GM12801 (cell line): ENCODE measurements around the gene AGTPBP1.

Source experiments
- TF ChIP-seq, protein P1 (sequence below): IDR thresholded peaks from one replicate; pipeline ENCODE4 v1.5.1; 2011; ENCODE audit warnings: control low read depth; ENCODE audit not compliant: insufficient read length; ENCODE audit errors: extremely low read depth

Gene AGTPBP1

DNA sequence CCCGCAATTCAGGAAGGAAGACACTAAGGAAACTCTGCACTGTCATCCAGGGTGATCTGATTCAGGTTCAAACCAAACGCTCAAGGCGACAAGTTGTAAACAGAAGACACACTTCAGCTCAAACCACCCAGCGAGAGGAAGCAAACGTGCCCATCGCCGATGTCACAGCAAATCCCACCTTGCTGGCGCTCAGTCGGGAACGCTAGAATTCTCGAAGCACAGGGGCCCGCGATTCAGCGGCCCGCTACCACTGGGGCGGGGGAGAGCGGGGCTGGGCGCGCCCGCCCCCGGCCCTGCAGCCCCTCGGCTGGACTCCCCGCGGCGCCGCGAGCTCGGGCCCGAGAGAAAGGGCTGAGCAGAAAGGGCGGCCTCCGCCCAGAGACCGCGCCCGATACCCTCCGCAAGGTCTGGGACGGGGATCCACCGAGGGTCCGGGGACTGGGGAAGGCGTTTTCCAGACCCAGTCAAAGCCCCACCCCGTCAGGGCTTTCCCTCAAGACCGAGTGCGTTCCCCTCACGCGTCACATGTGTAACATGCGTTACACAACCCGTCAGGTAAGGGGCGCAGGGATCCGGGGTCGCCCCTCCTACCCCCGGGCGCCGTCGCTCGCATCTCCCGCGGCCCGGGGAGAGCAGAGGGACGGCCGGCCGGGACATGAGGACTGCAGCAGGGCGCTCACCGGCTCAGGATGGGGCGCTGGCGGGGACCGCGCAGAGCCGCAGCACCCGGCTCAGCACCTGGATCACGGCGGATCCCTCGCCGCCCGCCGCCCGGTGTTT lies 469 bp downstream of the AGTPBP1 start:
- TF ChIP-seq, protein P1, sequence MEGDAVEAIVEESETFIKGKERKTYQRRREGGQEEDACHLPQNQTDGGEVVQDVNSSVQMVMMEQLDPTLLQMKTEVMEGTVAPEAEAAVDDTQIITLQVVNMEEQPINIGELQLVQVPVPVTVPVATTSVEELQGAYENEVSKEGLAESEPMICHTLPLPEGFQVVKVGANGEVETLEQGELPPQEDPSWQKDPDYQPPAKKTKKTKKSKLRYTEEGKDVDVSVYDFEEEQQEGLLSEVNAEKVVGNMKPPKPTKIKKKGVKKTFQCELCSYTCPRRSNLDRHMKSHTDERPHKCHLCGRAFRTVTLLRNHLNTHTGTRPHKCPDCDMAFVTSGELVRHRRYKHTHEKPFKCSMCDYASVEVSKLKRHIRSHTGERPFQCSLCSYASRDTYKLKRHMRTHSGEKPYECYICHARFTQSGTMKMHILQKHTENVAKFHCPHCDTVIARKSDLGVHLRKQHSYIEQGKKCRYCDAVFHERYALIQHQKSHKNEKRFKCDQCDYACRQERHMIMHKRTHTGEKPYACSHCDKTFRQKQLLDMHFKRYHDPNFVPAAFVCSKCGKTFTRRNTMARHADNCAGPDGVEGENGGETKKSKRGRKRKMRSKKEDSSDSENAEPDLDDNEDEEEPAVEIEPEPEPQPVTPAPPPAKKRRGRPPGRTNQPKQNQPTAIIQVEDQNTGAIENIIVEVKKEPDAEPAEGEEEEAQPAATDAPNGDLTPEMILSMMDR = no peak

DNA sequence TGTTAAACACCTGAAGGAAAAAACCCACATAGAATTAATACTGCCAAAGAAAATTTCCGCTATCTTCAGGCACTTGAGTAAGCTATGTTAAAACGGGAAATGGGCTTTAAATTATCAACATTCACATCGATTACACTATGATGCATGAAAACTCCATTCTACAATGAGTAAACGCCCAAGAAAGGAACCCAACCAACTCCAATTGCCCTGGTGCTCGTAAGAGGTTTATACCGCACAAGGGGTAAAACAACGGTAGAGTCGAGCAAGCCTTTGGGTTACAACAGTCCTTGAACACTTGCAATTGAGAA lies 1.0 kb downstream of the AGTPBP1 start:
- TF ChIP-seq, protein P1 = no peak

DNA sequence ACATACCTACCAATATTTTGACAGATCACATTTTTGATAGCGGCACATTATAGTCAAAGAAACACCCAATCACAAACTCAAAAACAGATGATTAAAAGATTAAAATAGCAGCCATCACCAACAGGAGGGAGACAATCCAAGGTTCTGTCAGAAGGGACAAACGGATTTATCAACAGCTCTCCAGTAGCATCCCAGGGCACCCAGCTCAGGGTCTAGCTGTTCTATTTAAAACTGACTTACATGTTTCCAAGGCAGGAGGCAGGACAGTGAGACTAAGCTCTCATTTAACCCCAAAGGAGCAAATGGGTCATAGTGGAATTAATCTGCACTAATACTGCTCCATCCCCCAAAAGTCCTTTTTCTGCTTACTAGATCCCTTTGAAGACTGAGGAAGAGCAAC lies 3.2 kb downstream of the AGTPBP1 start:
- TF ChIP-seq, protein P1 = no peak

DNA sequence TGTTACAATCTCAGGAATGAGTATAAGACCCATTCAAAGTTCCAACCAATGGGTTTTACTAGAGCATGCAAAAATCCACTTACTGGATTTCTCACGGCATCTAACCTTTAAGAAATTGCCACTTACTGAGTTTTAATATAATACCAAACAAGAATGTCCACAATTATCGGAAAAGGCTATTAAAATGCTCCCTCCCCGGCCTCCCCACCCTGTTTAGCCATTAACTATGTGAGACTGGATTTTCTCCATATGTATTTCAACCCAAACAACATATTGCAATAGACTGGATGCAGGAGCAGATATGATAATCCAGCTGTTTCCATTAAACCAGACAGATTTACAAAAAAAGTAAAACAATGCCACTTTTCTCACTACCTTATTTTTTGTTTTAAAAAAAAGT lies 4.1 kb downstream of the AGTPBP1 start:
- TF ChIP-seq, protein P1 = no peak

DNA sequence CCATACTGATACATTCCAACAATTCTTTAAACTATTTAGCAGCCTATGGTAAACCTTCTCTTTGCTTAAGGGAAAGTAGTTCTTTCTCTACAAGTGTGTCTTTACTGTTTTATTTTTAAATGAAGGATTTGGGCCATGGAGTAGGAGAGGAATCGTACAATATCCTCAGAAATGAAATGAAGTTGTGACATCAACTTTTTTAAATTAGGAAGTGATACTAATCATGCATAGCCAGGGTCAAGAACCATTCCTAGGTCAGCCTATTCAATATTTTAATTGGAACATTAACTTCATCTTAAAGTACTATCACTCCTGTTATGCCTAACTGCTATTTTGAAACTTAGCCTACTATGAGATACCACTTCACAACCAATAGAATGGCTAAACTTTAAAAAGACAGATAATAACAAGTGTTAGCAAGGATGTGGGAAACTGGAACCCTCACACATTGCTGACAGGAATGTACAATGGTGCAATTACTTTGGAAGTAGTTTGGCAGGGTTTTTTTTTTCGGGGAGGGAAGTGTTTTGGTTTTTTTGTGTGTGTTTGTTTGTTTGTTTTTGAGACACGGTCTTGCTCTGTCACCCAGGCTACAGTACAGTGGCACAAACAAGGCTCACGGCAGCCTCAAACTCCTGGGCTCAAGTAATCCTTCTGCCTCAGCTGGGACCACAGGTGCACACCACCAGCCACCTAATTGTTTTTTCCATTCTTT lies 10.7 kb downstream of the AGTPBP1 start:
- TF ChIP-seq, protein P1 = no peak

DNA sequence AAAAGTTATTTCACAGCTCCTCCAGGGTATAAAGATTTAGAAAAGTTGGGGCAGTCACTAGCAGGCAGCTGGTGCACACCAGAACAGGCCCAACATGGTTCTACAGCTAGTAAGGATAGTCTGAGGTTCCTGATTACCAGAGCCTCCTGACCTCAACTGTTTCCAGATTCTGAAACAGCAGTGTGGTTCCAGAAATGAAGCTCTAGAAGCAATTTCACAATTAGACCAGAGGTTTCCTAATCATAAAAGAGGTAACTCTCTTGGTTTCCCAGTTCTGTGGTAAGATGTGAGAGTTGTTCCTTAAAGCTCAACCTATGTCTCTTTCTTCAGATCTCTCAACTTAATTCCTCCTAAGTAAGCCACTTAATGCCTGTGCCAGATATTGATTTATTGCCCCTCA lies 11.9 kb downstream of the AGTPBP1 start:
- TF ChIP-seq, protein P1 = no peak

DNA sequence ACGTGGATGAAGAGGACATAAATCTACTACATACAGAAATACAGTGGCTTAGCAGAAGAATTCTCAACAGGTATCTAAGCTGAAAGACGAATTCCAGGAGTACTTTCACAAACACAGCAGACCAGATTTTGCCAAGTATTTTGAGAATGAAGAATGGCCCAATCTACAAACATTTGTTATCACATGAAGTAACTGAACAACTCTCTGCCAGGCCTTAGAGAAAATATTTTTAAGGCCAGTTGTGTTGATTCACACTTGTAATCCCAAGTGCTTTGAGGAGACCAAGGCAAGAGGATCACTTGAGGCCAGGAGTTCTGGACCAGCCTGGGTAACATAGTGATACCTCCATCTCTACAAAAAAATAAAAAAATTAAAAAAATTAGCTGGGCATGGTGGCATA lies 14.3 kb downstream of the AGTPBP1 start:
- TF ChIP-seq, protein P1 = no peak
